CD4-positive, alpha-beta T cell (primary cell): Measurements from ENCODE around the gene PTPRM. TPM values are rescaled to one million over a fixed set of nuclear protein-coding genes. Genes with fewer than 3 reads are reported as not detected.

Experiments used
- ATAC-seq: fragments of 200-7000 bp; cut with Tn5 transposase; one replicate; pipeline ENCODE4 v1.10.0; 2022; ENCODE audit warnings: mild to moderate bottlenecking; ENCODE audit not compliant: poor library complexity
- CTCF ChIA-PET: fragments of 350-600 bp; sonication (Branson Sonifier 250); formaldehyde crosslinking; loops from one replicate; lab custom pipeline; 2021; ENCODE audit warnings: antibody characterized with exemption, inconsistent platforms; lab: Charles Lee
- POLR2A ChIA-PET: fragments of 350-600 bp; sonication (Branson Sonifier 250); formaldehyde crosslinking; loops from one replicate; lab custom pipeline; 2021; ENCODE audit warnings: antibody characterized with exemption, inconsistent platforms; lab: Charles Lee
- DNase-seq, 14 experiments: peaks; one replicate each; pipeline ENCODE4 v3.0.0-alpha.2; 2013 to 2020; ENCODE audit warnings: mixed read lengths in 2 of 14
- H3K27ac ChIP-seq, 2 donors: one replicate each; pipeline versions ENCODE4 v1.5.1 to v1.7.0; 2013; ENCODE audit warnings: low read length in 2 of 2, low read depth in 1 of 2, mild to moderate bottlenecking in 1 of 2
- H3K27me3 ChIP-seq, 2 experiments: 1 replicate in 1 of 2; 2 replicates in 1 of 2; pipeline versions ENCODE4 v1.6.1 to v1.7.0; 2013; ENCODE audit warnings: low read length in 2 of 2, control low read depth in 1 of 2, mild to moderate bottlenecking in 1 of 2, moderate library complexity in 1 of 2; ENCODE audit not compliant: insufficient read depth in 2 of 2, control insufficient read depth in 1 of 2
- H3K36me3 ChIP-seq: one replicate; pipeline ENCODE4 v1.6.1; 2013; ENCODE audit warnings: low read length, control low read depth; ENCODE audit not compliant: insufficient read depth
- H3K4me1 ChIP-seq: one replicate; pipeline ENCODE4 v1.6.1; 2013; ENCODE audit warnings: low read length, control low read depth; ENCODE audit not compliant: insufficient read depth
- H3K4me3 ChIP-seq: one replicate; pipeline ENCODE4 v1.5.1; 2013; ENCODE audit warnings: mild to moderate bottlenecking, low read length, moderate library complexity
- H3K9me3 ChIP-seq, 2 experiments: 1 replicate in 1 of 2; 2 replicates in 1 of 2; pipeline versions ENCODE4 v1.6.1 to v1.7.0; 2013; ENCODE audit warnings: low read length in 2 of 2, mild to moderate bottlenecking in 2 of 2, control low read depth in 1 of 2, moderate library complexity in 1 of 2; ENCODE audit not compliant: control insufficient read depth in 1 of 2, insufficient read depth in 1 of 2
- H3K27ac Mint-ChIP-seq: one replicate; pipeline ENCODE4 v1.8.0; 2020; ENCODE audit warnings: mixed read lengths
- H3K27me3 Mint-ChIP-seq: one replicate; pipeline ENCODE4 v1.8.0; 2021; ENCODE audit warnings: mixed read lengths
- H3K36me3 Mint-ChIP-seq: one replicate; pipeline ENCODE4 v1.8.0; 2021; ENCODE audit warnings: low read depth, mixed read lengths
- H3K4me1 Mint-ChIP-seq: one replicate; pipeline ENCODE4 v1.8.0; 2021; ENCODE audit warnings: low read depth, mixed read lengths
- H3K4me3 Mint-ChIP-seq: one replicate; pipeline ENCODE4 v1.8.0; 2020; ENCODE audit warnings: mild to moderate bottlenecking, mixed read lengths
- H3K9me3 Mint-ChIP-seq: one replicate; pipeline ENCODE4 v1.8.0; 2020; ENCODE audit warnings: mixed read lengths
- CTCF ChIP-seq: fragments of 200-600 bp; IDR thresholded peaks from one replicate; pipeline ENCODE4 v1.8.0; 2022; ENCODE audit warnings: antibody characterized with exemption, mild to moderate bottlenecking
- intact Hi-C, 2 experiments: fragments of 100-400 bp; cut with DNase I in 1 of 2; cut with micrococcal nuclease in 1 of 2; formaldehyde crosslinking; loops; one replicate each; pipeline versions ENCODE4 v1.15.1 to v1.9.0; 2023 to 2025; cut with DNase I, micrococcal nuclease
- total RNA-seq, 174 experiments: library from RNA in 2 of 174; stranded (reverse) in 2 of 174; gene quantifications; one replicate each; pipeline ENCODE4 v1.2.3 and lab custom pipeline; 2021 to 2026

The PTPRM gene
- total RNA-seq, 2 experiments from 2014 or later: 21.7 to 21.9 TPM

- Histone ChIP-seq H3K36me3 (no peaks in the 10 kb centered on the region), H3K4me1 (no peaks in the 10 kb centered on the region), H3K27me3 (no peaks in the 10 kb centered on the region), H3K27ac (no peak overlapping the region), H3K9me3 (no peaks in the 10 kb centered on the region), H3K4me3 (no peak overlapping the region)
- intact Hi-C loops: no loop called here
- no peak for TF ChIP-seq CTCF
- Mint-ChIP-seq H3K4me1 (no peaks in the 10 kb centered on the region), H3K27me3 (no peaks in the 10 kb centered on the region), H3K4me3 (no peak overlapping the region), H3K9me3 (peaks cover 4% of the 10 kb centered on the region), H3K36me3 (no peaks in the 10 kb centered on the region), H3K27ac (no peak overlapping the region)
- CTCF ChIA-PET: no interaction called here
- ATAC-seq: no peak
- POLR2A ChIA-PET: no interaction called here
- no peak for DNase-seq
These were observed 359.4 kb downstream of the PTPRM start for GRCh38 chr18:7926526-7926925.

- no peak overlapping the region for H3K27ac ChIP-seq
- Mint-ChIP-seq H3K4me3 (no peak overlapping the region), H3K9me3 (peaks cover 3% of the 10 kb centered on the region), H3K27me3 (no peaks in the 10 kb centered on the region), H3K27ac (no peak overlapping the region), H3K4me1 (no peaks in the 10 kb centered on the region), H3K36me3 (no peaks in the 10 kb centered on the region)
- H3K4me1 ChIP-seq: no peaks in the 10 kb centered on the region
- POLR2A ChIA-PET: no interaction called here
- no peak for ATAC-seq
- H3K27me3 ChIP-seq: no peaks in the 10 kb centered on the region
- H3K4me3 ChIP-seq: no peak overlapping the region
- no peak for TF ChIP-seq CTCF
- H3K36me3 ChIP-seq: no peaks in the 10 kb centered on the region
- CTCF ChIA-PET: no interaction called here
- intact Hi-C loops: no loop called here
- H3K9me3 ChIP-seq: no peaks in the 10 kb centered on the region
- no peak for DNase-seq
These were observed 360.0 kb downstream of the PTPRM start for GRCh38 chr18:7927119-7927518.

GRCh38 chr18:7931763-7932162, 364.6 kb downstream of the PTPRM start:
- H3K36me3 Mint-ChIP-seq: no peaks in the 10 kb centered on the region
- TF ChIP-seq CTCF: no peak
- Histone ChIP-seq H3K9me3 (peaks cover 0 to 10% of the 10 kb centered on the region in 2 experiments), H3K4me3 (no peak overlapping the region), H3K4me1 (no peaks in the 10 kb centered on the region), H3K36me3 (no peaks in the 10 kb centered on the region), H3K27me3 (no peaks in the 10 kb centered on the region), H3K27ac (no peak overlapping the region)
- POLR2A ChIA-PET: no interaction called here
- CTCF ChIA-PET: no interaction called here
- H3K9me3 Mint-ChIP-seq: no peaks in the 10 kb centered on the region
- no peaks in the 10 kb centered on the region for H3K27me3 Mint-ChIP-seq
- H3K4me3 Mint-ChIP-seq: no peak overlapping the region
- no peak overlapping the region for H3K27ac Mint-ChIP-seq
- H3K4me1 Mint-ChIP-seq: no peaks in the 10 kb centered on the region
- DNase-seq (no peak), ATAC-seq (no peak)
- intact Hi-C loops: no loop called here
